H7 (cell line): ENCODE measurements around the gene IGSF6. TPM values are rescaled to one million over a fixed set of nuclear protein-coding genes. Genes with fewer than 3 reads are reported as not detected.
"Not testable (repeated sequence)": the region's sequence is repeated elsewhere in the genome, so short reads cannot be mapped to it uniquely, and the experiment has no call there.

Experiments
- DNase-seq: peaks from one replicate; pipeline ENCODE4 v3.0.0; 2012
- H3K27me3 ChIP-seq: 2 replicates; pipeline ENCODE4 v1.6.0; 2011; ENCODE audit warnings: mild to moderate bottlenecking, low read length; ENCODE audit not compliant: control insufficient read depth, insufficient read depth
- H3K36me3 ChIP-seq: replicated peaks from 2 replicates; pipeline ENCODE4 v1.5.1; 2011; ENCODE audit warnings: low read length; ENCODE audit not compliant: control insufficient read depth, insufficient read depth
- H3K4me3 ChIP-seq: 2 replicates; pipeline ENCODE4 v1.5.1; 2011; ENCODE audit warnings: low read depth, mild to moderate bottlenecking, control low read depth, low read length, moderate library complexity; ENCODE audit not compliant: insufficient read depth
- total RNA-seq: library from RNA; depleted of rRNA; stranded (reverse); fragments of >200 nt; shearing (Covaris generic); gene quantifications from 2 replicates; pipeline ENCODE4 v1.2.3, GENCODE V29; 2014

Gene IGSF6
- total RNA-seq, 1 experiment from 2014 or later: not detected

- H3K4me3 ChIP-seq: no peak overlapping the region
- no peaks in the 10 kb centered on the region for H3K27me3 ChIP-seq
- H3K36me3 ChIP-seq: no peaks in the 10 kb centered on the region
- DNase-seq: no peak
Measured at GRCh38 chr16:21645261-21645721, 7.1 kb downstream of the IGSF6 start.

DNA sequence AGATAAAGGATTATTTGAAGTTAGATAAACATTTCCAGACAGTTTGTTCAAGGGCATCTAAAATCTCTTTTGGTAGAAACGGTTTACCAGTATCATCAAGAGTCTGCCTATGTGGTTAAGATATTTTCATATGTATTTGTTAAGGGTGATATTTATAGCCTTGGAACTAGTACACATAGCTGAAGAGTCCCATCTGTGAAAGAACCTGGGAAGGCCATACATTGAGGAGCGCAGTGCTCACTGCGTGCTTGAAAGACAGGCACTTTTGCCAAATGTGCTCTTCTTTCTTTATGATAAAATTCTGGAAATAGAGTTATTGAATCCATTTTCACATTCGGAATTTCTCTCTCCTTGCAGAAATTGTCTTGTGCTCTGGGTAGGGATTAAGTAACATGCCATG, 7.7 kb downstream of the IGSF6 start:
- H3K36me3 ChIP-seq: no peaks in the 10 kb centered on the region

GRCh38 chr16:21643785-21644184, 8.6 kb downstream of the IGSF6 start:
- no peak overlapping the region for H3K4me3 ChIP-seq
- no peaks in the 10 kb centered on the region for H3K27me3 ChIP-seq
- DNase-seq: no peak
- H3K36me3 ChIP-seq: no peaks in the 10 kb centered on the region

More for the DNA sequence above, 7.7 kb downstream of the IGSF6 start:
- no peak for DNase-seq
- Histone ChIP-seq H3K4me3 (no peak overlapping the region), H3K27me3 (no peaks in the 10 kb centered on the region)

GRCh38 chr16:21642861-21643260, 9.5 kb downstream of the IGSF6 start:
- no peak overlapping the region for H3K4me3 ChIP-seq
- no peaks in the 10 kb centered on the region for H3K36me3 ChIP-seq
- no peak for DNase-seq
- H3K27me3 ChIP-seq: no peaks in the 10 kb centered on the region

DNA sequence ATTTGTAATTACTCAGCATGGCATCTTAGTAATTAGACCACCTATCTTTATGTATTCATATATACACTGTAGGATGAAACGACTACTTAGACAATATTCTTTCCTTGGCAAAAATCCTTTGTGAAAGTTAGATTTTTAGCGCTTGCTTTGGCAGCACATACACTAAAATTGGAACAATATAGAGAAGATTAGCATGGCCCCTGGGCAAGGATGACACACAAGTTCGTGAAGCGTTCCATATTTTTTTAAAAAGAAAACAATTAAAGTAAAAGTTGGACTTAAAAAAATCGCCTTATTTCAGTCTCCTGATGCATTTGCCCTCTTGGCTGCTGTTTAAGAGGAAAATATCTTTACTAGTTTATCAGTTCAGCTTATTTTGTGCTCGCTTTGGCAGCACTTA, 10.5 kb downstream of the IGSF6 start:
- Histone ChIP-seq H3K4me3 (no peak overlapping the region), H3K36me3 (no peaks in the 10 kb centered on the region), H3K27me3 (no peaks in the 10 kb centered on the region)
- no peak for DNase-seq

GRCh38 chr16:21639493-21639892, 12.9 kb downstream of the IGSF6 start:
- H3K27me3 ChIP-seq: no peaks in the 10 kb centered on the region
- DNase-seq: no peak
- no peaks in the 10 kb centered on the region for H3K36me3 ChIP-seq
- no peak overlapping the region for H3K4me3 ChIP-seq

DNA sequence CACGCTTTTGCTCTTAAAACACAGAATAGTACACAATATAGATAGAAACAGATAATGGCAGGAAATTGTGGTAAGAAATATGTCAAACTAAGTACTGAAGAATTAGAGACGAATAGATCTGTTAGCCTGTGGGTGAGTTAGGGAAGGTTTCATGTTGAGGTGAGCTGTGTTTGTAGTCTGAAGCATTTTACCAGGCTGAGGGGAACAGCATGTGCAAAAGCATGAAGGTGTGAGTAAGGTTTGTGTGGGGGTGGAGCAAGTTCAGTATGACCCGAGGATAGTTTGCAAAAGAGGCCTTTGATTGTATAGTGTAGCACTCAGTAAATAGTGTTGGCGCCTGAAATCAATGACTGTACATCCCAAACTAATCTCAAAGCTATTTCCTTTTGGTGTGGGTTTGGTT, 13.8 kb downstream of the IGSF6 start:
- no peaks in the 10 kb centered on the region for H3K36me3 ChIP-seq
- H3K27me3 ChIP-seq: no peaks in the 10 kb centered on the region
- no peak overlapping the region for H3K4me3 ChIP-seq
- DNase-seq: no peak

GRCh38 chr16:21637032-21637968, 15.1 kb downstream of the IGSF6 start:
- Histone ChIP-seq H3K36me3 (no peaks in the 10 kb centered on the region), H3K27me3 (no peaks in the 10 kb centered on the region), H3K4me3 (no peak overlapping the region)
- DNase-seq: no peak

GRCh38 chr16:21635694-21636093, 16.7 kb downstream of the IGSF6 start:
- H3K36me3 ChIP-seq, DNase-seq, H3K4me3 ChIP-seq, H3K27me3 ChIP-seq: not testable (repeated sequence)

- no peak for DNase-seq
- no peak overlapping the region for H3K4me3 ChIP-seq
- no peaks in the 10 kb centered on the region for H3K27me3 ChIP-seq
- H3K36me3 ChIP-seq: peaks cover 4% of the 10 kb centered on the region; the same call in 1 of the 2 replicates
Measured at GRCh38 chr16:21634216-21634615, 18.2 kb downstream of the IGSF6 start.

DNA sequence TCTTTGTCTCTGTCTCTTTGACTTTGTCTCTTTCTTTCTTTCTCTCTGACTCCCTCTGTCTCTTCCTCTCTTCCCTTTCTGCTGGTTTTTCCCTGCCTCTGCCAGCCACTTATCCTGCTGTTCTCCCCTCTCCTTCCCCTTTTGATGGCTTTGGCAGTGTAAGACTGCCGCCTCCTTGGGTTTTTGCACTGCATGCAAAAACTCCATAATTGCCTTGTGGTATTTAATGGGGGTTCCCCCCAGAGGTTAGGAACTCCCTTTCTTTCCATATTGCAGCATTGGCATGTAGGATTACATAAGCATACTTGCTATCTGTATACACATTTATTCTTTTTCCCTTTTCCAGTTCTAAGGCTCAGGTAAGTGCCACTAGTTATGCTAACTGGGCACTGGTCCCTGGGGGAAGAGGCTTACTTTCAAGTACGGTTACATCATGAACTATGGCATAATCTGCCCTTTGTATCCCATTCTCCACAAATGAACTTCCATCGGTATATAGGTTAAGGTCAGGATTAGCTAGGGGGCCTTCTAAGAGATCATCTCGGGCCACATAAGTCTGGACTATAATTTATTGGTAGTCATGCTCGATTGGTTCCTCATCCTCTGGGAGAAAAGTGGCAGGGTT, 20.3 kb downstream of the IGSF6 start:
- H3K4me3 ChIP-seq: not testable (repeated sequence)

DNA sequence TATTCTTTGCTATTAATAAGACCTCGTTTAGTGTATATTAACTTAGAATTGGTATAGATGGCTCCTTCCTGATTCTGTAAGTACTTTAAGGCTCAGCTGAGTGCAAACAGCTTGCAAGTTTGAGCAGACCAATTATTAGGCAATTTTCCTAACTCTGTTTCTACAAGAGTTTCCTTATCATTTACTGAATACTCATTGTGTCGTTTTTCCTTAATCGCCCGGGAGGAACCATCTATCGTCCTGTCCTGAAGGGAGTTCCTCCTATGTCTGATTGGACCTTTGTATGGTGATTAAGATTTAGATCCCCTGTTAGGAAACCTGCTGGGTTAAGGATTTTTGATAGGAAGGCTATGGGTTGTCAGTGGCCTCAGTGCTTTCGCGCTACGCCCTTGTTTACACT, 21.0 kb downstream of the IGSF6 start:
- H3K27me3 ChIP-seq, DNase-seq, H3K36me3 ChIP-seq, H3K4me3 ChIP-seq: not testable (repeated sequence)

More for the DNA sequence above, 20.3 kb downstream of the IGSF6 start:
- H3K36me3 ChIP-seq, DNase-seq, H3K27me3 ChIP-seq: not testable (repeated sequence)

DNA sequence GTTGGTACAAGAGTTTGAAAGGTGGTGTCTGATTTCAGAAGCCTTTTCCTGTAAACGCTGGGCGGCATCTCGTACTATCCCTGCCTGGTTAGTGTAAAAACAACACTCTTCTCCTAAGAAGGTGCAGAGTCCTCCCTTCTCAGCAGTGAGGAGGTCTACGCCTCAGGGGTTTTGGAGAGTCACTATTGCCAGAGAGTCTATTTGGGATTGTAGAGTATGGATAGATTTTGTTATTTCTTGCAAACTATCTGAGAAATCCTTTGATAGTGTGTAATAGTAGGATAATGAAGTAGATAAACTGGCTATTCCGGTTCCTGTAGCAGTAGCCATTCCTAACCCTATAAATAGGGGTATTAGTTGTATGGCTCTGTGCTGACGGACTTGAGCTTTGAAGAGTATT, 21.5 kb downstream of the IGSF6 start:
- H3K27me3 ChIP-seq, H3K36me3 ChIP-seq, H3K4me3 ChIP-seq, DNase-seq: not testable (repeated sequence)

GRCh38 chr16:21629616-21630539, 22.5 kb downstream of the IGSF6 start:
- H3K36me3 ChIP-seq, H3K4me3 ChIP-seq, H3K27me3 ChIP-seq, DNase-seq: not testable (repeated sequence)
